Nephron progenitor cell (in vitro differentiated cells): ENCODE data around the gene THAP12.
"Not testable (repeated sequence)": the region's sequence is repeated elsewhere in the genome, so short reads cannot be mapped to it uniquely, and the experiment has no call there.

Experiments
- DNase-seq: peaks from one replicate; pipeline ENCODE4 v3.0.0; 2021
- H3K27ac Mint-ChIP-seq: 2 replicates; pipeline ENCODE4 v1.8.0; 2021; ENCODE audit warnings: mild to moderate bottlenecking, moderate library complexity, mixed read lengths
- H3K27me3 Mint-ChIP-seq: 2 replicates; pipeline ENCODE4 v1.8.0; 2021; ENCODE audit warnings: mild to moderate bottlenecking, low read depth, mixed read lengths; ENCODE audit not compliant: poor library complexity
- H3K36me3 Mint-ChIP-seq: 2 replicates; pipeline ENCODE4 v1.8.0; 2021; ENCODE audit warnings: low read depth, mixed read lengths
- H3K4me1 Mint-ChIP-seq: 2 replicates; pipeline ENCODE4 v1.8.0; 2021; ENCODE audit warnings: mixed read lengths
- H3K4me3 Mint-ChIP-seq: 2 replicates; pipeline ENCODE4 v1.8.0; 2021; ENCODE audit warnings: mild to moderate bottlenecking, moderate library complexity, mixed read lengths
- H3K9me3 Mint-ChIP-seq: 2 replicates; pipeline ENCODE4 v1.8.0; 2021; ENCODE audit warnings: mild to moderate bottlenecking, moderate library complexity, mixed read lengths
- TF ChIP-seq, protein P1 (sequence below): fragments of 200-600 bp; sonication (generic); IDR thresholded peaks from 2 replicates; pipeline ENCODE4 v1.5.0; 2021; ENCODE audit warnings: antibody characterized with exemption

The THAP12 gene

DNA sequence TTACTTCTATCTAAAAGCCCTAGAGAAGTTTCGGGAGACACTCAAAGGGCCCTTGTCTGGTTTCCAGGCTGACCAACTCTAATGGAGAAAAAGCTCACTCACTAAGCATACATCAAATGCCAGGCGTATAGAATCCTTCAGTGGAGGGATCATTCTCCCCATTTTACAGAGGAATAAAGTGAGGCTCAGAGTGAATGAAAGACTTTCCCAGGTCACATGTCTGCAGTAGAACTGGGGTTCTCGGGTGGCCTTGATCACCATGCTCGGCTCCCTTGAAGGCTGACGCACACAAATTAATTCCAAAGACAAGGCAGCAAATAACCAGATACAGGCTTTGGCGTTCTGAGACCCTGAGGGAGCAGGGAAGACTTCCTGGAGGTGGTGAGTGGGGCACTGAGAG, 60.0 kb downstream of the THAP12 start:
- TF ChIP-seq, protein P1, sequence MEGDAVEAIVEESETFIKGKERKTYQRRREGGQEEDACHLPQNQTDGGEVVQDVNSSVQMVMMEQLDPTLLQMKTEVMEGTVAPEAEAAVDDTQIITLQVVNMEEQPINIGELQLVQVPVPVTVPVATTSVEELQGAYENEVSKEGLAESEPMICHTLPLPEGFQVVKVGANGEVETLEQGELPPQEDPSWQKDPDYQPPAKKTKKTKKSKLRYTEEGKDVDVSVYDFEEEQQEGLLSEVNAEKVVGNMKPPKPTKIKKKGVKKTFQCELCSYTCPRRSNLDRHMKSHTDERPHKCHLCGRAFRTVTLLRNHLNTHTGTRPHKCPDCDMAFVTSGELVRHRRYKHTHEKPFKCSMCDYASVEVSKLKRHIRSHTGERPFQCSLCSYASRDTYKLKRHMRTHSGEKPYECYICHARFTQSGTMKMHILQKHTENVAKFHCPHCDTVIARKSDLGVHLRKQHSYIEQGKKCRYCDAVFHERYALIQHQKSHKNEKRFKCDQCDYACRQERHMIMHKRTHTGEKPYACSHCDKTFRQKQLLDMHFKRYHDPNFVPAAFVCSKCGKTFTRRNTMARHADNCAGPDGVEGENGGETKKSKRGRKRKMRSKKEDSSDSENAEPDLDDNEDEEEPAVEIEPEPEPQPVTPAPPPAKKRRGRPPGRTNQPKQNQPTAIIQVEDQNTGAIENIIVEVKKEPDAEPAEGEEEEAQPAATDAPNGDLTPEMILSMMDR, result no peak
- DNase-seq, result no peak
- peaks cover 9% of the 10 kb centered on the region for H3K4me1 Mint-ChIP-seq
- H3K9me3 Mint-ChIP-seq, result peaks cover 4% of the 10 kb centered on the region
- no peaks in the 10 kb centered on the region for H3K36me3 Mint-ChIP-seq
- peaks cover 84% of the 10 kb centered on the region for H3K27me3 Mint-ChIP-seq
- H3K4me3 Mint-ChIP-seq, result peak overlapping the region; percentile 72
- H3K27ac Mint-ChIP-seq, result no peak overlapping the region

DNA sequence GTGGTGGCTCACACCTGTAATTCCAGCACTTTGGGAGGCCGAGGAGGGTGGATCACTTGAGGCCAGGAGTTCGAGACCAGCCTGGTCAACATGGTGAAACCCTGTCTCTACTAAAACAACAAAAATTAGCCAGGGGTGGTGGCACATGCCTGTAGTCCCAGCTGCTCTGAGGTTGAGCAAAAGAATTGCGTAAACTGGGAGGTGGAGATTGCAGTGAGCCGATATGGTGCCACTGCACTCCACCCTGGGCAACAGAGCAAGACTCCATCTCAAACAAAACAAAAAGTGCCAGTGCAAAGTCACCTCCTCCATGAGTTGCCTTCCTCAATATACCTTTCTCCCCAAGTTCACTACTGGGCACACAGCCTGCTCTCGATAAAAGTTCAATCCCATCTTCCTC, 61.1 kb downstream of the THAP12 start:
- H3K27me3 Mint-ChIP-seq, result peaks cover 89% of the 10 kb centered on the region
- not testable (repeated sequence) for H3K4me3 Mint-ChIP-seq, H3K9me3 Mint-ChIP-seq, H3K4me1 Mint-ChIP-seq, H3K36me3 Mint-ChIP-seq, DNase-seq, H3K27ac Mint-ChIP-seq

DNA sequence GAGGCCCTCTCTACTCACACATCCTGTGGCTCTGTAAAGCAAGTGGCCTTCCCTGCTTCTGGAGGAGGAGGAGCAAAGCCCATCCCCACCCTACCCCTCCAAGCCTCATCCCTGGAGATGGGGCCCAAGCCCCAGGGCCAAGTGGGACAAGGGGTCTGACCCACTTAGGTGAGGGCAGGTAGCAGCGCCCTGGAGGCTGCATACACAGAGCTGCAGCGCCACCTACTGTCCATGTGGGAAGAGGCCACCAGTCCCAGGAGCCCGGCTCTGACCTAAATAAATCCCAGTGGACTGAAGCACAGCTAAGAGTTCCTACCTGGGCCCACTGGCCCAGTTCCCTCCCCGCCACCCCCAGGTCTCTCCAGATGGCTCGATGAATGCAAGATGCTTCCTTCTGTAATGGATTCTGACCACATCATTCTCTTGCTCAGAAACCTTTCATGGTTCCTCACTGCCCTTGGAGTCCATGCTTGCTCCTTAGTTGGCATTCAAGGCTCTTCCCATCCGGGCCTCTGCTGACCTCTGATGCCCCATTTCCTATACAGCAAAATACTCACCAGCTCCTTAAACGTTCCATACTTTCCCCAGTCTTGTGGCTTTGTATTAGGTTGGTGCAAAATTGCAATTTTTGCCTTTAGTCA, 62.1 kb downstream of the THAP12 start:
- Mint-ChIP-seq H3K27ac (no peak overlapping the region), H3K27me3 (peaks cover 89% of the 10 kb centered on the region)
- DNase-seq, result peak; percentile 90

DNA sequence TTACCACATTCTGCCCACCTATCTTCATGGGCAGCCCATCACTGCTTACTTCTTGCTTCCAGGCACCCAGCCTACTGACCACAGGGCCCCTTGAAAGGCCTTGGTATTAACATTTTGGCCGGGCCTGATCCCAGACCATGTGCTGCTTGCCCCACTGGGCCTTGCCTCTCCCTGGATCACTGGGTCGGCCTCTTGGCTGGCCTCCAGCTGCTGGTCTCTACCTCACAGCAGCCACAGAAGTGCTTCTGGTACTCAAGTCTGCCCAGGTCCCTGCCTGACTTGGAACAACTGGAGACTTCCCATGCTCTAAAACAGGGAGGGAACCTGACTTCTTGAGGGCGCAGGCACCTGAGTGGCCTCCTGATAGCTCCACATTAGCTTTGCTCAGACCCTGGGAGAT, 63.6 kb downstream of the THAP12 start:
- peaks cover 20% of the 10 kb centered on the region for H3K4me1 Mint-ChIP-seq
- peaks cover 89% of the 10 kb centered on the region for H3K27me3 Mint-ChIP-seq
- H3K9me3 Mint-ChIP-seq, result no peaks in the 10 kb centered on the region

More for the DNA sequence above, 62.1 kb downstream of the THAP12 start:
- Mint-ChIP-seq H3K4me1 (peaks cover 12% of the 10 kb centered on the region), H3K9me3 (peaks cover 4% of the 10 kb centered on the region), H3K4me3 (no peak overlapping the region), H3K36me3 (no peaks in the 10 kb centered on the region)
- TF ChIP-seq, protein P1, result peak; percentile 94

DNA sequence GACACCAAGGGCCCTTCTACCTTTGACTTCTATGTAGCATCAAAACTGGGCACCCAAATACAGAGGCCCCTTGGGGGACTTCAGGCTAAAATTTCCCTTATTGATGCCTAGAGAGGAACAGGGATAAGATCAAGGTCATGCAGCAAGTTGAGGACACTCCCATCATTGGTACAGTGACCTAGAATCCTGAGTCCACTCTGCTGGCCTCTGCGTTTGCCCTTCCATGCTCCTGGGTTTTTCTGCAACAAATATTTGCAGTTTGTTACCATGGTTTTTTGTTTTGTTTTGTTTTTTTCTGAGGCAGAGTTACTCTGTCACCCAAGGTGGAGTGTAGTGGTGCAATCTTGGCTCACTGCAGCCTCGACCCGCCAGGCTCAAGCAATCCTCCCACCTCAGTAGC, 64.2 kb downstream of the THAP12 start:
- Mint-ChIP-seq H3K27ac (no peak overlapping the region), H3K9me3 (no peaks in the 10 kb centered on the region), H3K36me3 (no peaks in the 10 kb centered on the region), H3K4me3 (no peak overlapping the region), H3K4me1 (peaks cover 22% of the 10 kb centered on the region), H3K27me3 (peaks cover 90% of the 10 kb centered on the region)
- TF ChIP-seq, protein P1, result no peak
- DNase-seq, result no peak

More for the DNA sequence above, 63.6 kb downstream of the THAP12 start:
- TF ChIP-seq, protein P1, result no peak
- Mint-ChIP-seq H3K27ac (no peak overlapping the region), H3K4me3 (no peak overlapping the region), H3K36me3 (no peaks in the 10 kb centered on the region)
- DNase-seq, result no peak

DNA sequence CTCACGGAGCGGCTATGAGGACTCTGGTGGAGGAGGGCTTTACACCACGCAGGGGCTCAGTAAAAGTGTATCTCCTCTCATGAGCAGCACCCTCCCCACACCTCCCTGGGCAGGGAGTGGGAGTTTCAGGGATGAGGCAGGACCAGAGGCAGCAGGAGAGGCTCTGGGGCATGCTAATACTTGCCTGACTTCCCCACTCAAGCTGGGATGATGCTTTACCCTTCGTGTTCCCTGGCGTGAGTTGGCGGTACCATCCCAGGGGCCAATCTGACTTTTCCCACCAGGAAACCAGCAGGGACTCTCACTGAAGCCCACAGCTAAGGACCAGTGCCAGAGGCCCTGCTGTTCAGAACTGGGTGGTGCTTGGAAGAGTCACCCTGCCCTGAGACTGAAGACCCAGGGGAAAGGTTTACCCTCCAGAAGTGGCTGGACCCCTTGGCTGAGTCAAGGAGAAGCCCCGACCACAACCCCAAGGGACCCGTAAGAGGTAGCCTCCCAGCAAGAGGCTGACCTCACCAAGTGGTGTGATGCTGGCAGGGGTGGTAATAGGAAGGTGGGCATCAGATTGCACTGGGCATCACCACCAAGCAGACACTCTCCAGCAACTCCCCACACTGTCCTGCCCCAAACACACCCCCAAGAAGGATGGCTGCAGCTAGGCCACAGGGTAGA, 65.6 kb downstream of the THAP12 start:
- TF ChIP-seq, protein P1, result no peak
- Mint-ChIP-seq H3K27me3 (peaks cover 90% of the 10 kb centered on the region), H3K4me1 (peaks cover 13% of the 10 kb centered on the region), H3K9me3 (no peaks in the 10 kb centered on the region), H3K36me3 (no peaks in the 10 kb centered on the region), H3K27ac (no peak overlapping the region), H3K4me3 (no peak overlapping the region)
- no peak for DNase-seq
